ENCODE results near the gene ZNF708.
"Not testable (repeated sequence)": the region's sequence is repeated elsewhere in the genome, so short reads cannot be mapped to it uniquely, and the experiment has no call there.

ZNF708 gene

DNA sequence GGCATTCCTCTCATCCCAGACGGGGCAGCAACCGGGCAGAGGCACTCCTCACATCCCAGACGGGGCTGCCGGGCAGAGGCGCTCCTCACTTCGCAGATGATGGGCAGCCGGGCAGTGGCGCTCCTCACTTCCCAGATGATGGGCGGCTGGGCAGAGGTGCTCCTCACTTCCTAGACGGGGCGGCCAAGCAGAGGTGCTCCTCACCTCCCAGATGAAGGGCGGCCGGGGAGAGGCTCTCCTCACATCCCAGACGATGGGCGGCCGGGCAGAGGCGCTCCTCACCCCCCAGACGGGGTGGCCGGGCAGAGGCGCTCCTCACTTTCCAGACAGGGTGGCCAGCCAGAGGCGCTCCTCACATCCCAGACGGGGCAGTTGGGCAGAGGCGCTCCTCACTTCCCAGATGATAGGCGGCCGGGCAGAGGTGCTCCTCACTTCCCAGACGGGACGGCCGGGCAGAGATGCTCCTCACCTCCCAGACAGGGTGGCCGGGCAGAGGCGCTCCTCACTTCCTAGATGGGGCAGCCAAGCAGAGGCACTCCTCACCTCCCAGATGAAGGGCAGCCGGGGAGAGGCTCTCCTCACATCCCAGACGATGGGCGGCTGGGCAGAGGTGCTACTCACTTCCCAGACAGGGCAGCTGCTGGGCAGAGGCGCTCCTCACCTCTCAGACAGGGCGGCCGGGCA lies 68.9 kb downstream of the ZNF708 start:
- no peak for DNase-seq (ENCODE audit: low read depth)

DNA sequence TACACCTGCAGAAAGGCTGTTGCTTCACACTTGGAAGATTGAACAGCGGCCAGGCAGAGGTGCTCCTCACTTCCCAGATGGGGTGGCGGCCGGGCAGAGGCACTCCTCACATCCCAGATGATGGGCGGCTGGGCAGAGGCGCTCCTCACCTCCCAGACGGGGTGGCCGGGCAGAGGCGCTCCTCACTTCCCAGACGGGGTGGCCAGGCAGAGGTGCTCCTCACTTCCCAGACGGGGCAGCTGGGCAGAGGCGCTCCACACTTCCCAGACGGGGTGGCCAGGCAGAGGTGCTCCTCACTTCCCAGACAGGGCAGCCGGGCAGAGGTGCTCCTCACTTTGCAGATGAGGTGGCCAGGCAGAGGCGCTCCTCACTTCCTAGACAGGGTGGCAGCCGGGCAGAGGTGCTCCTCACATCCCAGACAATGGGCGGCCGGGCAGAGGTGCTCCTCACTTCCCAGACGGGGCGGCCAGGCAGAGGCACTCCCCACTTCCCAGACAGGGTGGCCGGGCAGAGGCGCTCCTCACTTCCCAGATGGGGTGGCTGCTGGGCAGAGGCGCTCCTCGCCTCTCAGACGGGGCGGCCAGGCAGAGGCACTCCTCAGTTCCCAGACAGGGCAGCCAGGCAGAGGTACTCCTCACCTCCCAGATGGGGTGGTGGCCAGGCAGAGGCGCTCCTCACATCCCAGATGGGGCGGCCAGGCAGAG lies 69.6 kb downstream of the ZNF708 start:
- DNase-seq (ENCODE audit: low read depth), result not testable (repeated sequence)

DNA sequence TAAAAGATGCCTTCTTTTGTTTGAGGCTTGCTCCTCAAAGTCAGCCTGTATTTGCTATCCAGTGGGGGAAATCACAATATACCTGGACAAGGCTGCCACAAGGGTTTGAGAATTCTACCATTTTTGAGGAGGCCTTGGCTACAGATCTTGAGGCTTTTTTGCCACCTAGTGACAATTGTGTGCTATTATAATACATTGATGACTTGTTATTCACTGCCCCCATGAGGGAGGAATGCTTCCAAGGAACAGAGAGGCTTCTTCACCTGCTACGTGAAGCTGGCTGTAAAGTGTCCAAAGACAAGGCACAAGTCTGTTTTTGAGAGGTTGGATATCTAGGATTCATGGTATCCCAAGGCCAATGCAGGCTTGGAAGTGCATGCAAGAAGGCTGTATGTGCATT lies 72.5 kb downstream of the ZNF708 start:
- no peak for DNase-seq (ENCODE audit: low read depth)

Measured in stimulated activated CD8-positive, alpha-beta memory T cell treated with anti-CD3 and anti-CD28 coated beads, Interleukin-12 subunit alpha, Interleukin-12 subunit beta, amount 100 ng/mL, for 4 hours (primary cell).